ENCODE results near the gene PROCA1. TPM values are rescaled to one million over a fixed set of nuclear protein-coding genes. Genes with fewer than 3 reads are reported as not detected.

Gene PROCA1
- total RNA-seq, 1 experiment from 2014 or later = 14.2 TPM

- Histone ChIP-seq H3K27me3 (ENCODE audit: insufficient read depth, low read depth) (no peaks in the 10 kb centered on the region), H3K4me3 (no peak overlapping the region), H3K4me2 (no peak overlapping the region), H3K9me3 (ENCODE audit: insufficient read depth, low read depth) (no peaks in the 10 kb centered on the region), H3K79me2 (ENCODE audit: low read depth) (no peaks in the 10 kb centered on the region), H4K20me1 (ENCODE audit: insufficient read depth) (no peaks in the 10 kb centered on the region), H3K4me1 (replicated peaks; ENCODE audit: insufficient read depth) (no peaks in the 10 kb centered on the region), H2AFZ (no peak overlapping the region), H3K27ac (no peak overlapping the region), H3K9me2 (ENCODE audit: insufficient read depth) (no peaks in the 10 kb centered on the region), H3K36me3 (ENCODE audit: low read depth) (peaks cover 4% of the 10 kb centered on the region; the same call in 1 of the 2 replicates), H3F3A (ENCODE audit: insufficient read depth, low read depth) (peaks cover 12% of the 10 kb centered on the region; the same call in 1 of the 2 replicates)
- POLR2A ChIA-PET (ENCODE audit: unreplicated experiment) = no interaction called here
- TF ChIP-seq CTCF (conservative IDR thresholded peaks at IDR 0.05) = no peak
- no peak for TF ChIP-seq EZH2 (IDR thresholded peaks at IDR 0.05; ENCODE audit: low read depth)
- BruUV-seq (replicated peaks) = no TSS peak
- DNase-seq = no peak
- CTCF ChIA-PET = no interaction called here
- intact Hi-C loops (cut with micrococcal nuclease; ENCODE audit: unreplicated experiment) = no loop called here
Measured at GRCh38 chr17:28702026-28702751, 9.5 kb downstream of the PROCA1 start.

GRCh38 chr17:28700830-28701492, 10.7 kb downstream of the PROCA1 start:
- Histone ChIP-seq H3K27me3 (ENCODE audit: insufficient read depth, low read depth) (no peaks in the 10 kb centered on the region), H4K20me1 (ENCODE audit: insufficient read depth) (no peaks in the 10 kb centered on the region), H3K4me2 (no peak overlapping the region), H3K9me2 (ENCODE audit: insufficient read depth) (no peaks in the 10 kb centered on the region), H3K36me3 (ENCODE audit: low read depth) (peaks cover 4% of the 10 kb centered on the region; the same call in 1 of the 2 replicates), H2AFZ (no peak overlapping the region), H3K4me3 (no peak overlapping the region), H3K9me3 (ENCODE audit: insufficient read depth, low read depth) (no peaks in the 10 kb centered on the region), H3K27ac (no peak overlapping the region), H3K79me2 (ENCODE audit: low read depth) (no peaks in the 10 kb centered on the region), H3F3A (ENCODE audit: insufficient read depth, low read depth) (peaks cover 10% of the 10 kb centered on the region; the same call in 1 of the 2 replicates), H3K4me1 (replicated peaks; ENCODE audit: insufficient read depth) (no peaks in the 10 kb centered on the region)
- DNase-seq = no peak
- POLR2A ChIA-PET (ENCODE audit: unreplicated experiment) = no interaction called here
- CTCF ChIA-PET = no interaction called here
- TF ChIP-seq CTCF (conservative IDR thresholded peaks at IDR 0.05) = no peak
- TF ChIP-seq EZH2 (IDR thresholded peaks at IDR 0.05; ENCODE audit: low read depth) = no peak
- BruUV-seq (replicated peaks) = no TSS peak
- intact Hi-C loops (cut with micrococcal nuclease; ENCODE audit: unreplicated experiment) = no loop called here

GRCh38 chr17:28700278-28700677, 11.4 kb downstream of the PROCA1 start:
- H3K27me3 ChIP-seq (ENCODE audit: insufficient read depth, low read depth) = no peaks in the 10 kb centered on the region
- H3F3A ChIP-seq (ENCODE audit: insufficient read depth, low read depth) = peaks cover 10% of the 10 kb centered on the region; the same call in 1 of the 2 replicates
- ChIA-PET POLR2A (ENCODE audit: unreplicated experiment) (no interaction called here), CTCF (no interaction called here)
- no peak for DNase-seq
- intact Hi-C loops (cut with micrococcal nuclease; ENCODE audit: unreplicated experiment) = no loop called here
- no peak overlapping the region for H3K27ac ChIP-seq
- H3K79me2 ChIP-seq (ENCODE audit: low read depth) = no peaks in the 10 kb centered on the region
- no peak overlapping the region for H3K4me3 ChIP-seq
- peaks cover 4% of the 10 kb centered on the region; the same call in 1 of the 2 replicates for H3K36me3 ChIP-seq (ENCODE audit: low read depth)
- no peaks in the 10 kb centered on the region for H3K9me3 ChIP-seq (ENCODE audit: insufficient read depth, low read depth)
- no TSS peak for BruUV-seq (replicated peaks)
- TF ChIP-seq CTCF (conservative IDR thresholded peaks at IDR 0.05) (no peak), EZH2 (IDR thresholded peaks at IDR 0.05; ENCODE audit: low read depth) (no peak)
- H3K9me2 ChIP-seq (ENCODE audit: insufficient read depth) = no peaks in the 10 kb centered on the region
- no peaks in the 10 kb centered on the region for H4K20me1 ChIP-seq (ENCODE audit: insufficient read depth)
- H3K4me2 ChIP-seq = no peak overlapping the region
- H2AFZ ChIP-seq = no peak overlapping the region
- no peaks in the 10 kb centered on the region for H3K4me1 ChIP-seq (replicated peaks; ENCODE audit: insufficient read depth)
